Neural progenitor cell (in vitro differentiated cells): ENCODE measurements around the gene TOR4A.

Experiments
- EZH2 ChIP-seq: fragments of 200-600 bp; sonication (generic); IDR thresholded peaks from 2 replicates; pipeline ENCODE4 v1.6.1; 2017; ENCODE audit warnings: antibody characterized with exemption, mild to moderate bottlenecking, moderate library complexity
- TF ChIP-seq, protein P1 (sequence below): fragments of 200-600 bp; sonication (generic); IDR thresholded peaks from 2 replicates; pipeline ENCODE4 v1.5.1; 2017; ENCODE audit warnings: antibody characterized with exemption, mild to moderate bottlenecking

DNA sequence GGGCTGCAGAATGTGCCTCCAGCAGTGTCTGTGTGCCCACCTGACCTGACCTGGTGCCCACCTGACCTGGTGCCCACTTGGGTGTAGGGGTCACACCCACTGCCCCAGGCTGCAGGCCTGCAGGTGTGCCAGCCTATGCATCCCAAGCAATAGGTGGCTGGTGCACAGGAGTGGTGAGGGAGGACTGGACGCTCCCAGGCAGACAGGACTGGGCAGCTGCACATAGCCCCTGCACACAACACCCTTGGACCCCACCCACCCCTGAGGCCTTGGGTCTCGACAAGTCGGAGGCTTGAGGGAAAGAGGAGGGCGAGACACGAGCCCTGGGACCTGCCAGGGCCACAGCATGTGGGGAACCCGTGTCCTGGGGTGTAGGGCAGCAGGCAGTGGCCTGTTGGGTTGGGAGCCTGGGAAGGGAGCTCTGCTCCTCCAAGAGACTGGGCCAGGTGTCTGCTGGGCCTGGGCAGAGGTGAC lies 35.4 kb downstream of the TOR4A start:
- TF ChIP-seq, protein P1, sequence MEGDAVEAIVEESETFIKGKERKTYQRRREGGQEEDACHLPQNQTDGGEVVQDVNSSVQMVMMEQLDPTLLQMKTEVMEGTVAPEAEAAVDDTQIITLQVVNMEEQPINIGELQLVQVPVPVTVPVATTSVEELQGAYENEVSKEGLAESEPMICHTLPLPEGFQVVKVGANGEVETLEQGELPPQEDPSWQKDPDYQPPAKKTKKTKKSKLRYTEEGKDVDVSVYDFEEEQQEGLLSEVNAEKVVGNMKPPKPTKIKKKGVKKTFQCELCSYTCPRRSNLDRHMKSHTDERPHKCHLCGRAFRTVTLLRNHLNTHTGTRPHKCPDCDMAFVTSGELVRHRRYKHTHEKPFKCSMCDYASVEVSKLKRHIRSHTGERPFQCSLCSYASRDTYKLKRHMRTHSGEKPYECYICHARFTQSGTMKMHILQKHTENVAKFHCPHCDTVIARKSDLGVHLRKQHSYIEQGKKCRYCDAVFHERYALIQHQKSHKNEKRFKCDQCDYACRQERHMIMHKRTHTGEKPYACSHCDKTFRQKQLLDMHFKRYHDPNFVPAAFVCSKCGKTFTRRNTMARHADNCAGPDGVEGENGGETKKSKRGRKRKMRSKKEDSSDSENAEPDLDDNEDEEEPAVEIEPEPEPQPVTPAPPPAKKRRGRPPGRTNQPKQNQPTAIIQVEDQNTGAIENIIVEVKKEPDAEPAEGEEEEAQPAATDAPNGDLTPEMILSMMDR, result no peak
- no peak for TF ChIP-seq EZH2
